ENCODE measurements around the gene HSPE1. TPM values are rescaled to one million over a fixed set of nuclear protein-coding genes. Genes with fewer than 3 reads are reported as not detected.
A peak's percentile ranks its signal among the peaks of the same experiment; 100 is the strongest.

HSPE1 gene
- polyA plus RNA-seq, 1 experiment, result 22.0 TPM

- CTCF ChIA-PET, result no interaction called here
Measured at GRCh38 chr2:197515315-197515738, 15.1 kb downstream of the HSPE1 start.

GRCh38 chr2:197515739-197516392 lies 15.7 kb downstream of the HSPE1 start, which contains the start of gene MOB4:
TSS of gene MOB4 (plus strand) at chr2:197516066. CDS start at chr2:197516087, 21 bp downstream.
- Histone ChIP-seq H3K4me3 (ENCODE audit: low read depth, low read length) (peak within 1 kb of the TSS; percentile 98), H3K27me3 (ENCODE audit: control insufficient read depth, insufficient read depth, low read length) (no peaks in the 10 kb centered on the region), H3K36me3 (ENCODE audit: control insufficient read depth, insufficient read depth, low read length) (no peaks in the 10 kb centered on the region)
- ChIA-PET CTCF (no interaction called here), POLR2A (interaction anchor here (1.1 kb wide), 1 partner anchor 16 kb away, joined by 4 read pairs; the partner anchor contains the start of genes HSPD1 and HSPE1)
- DNase-seq (ENCODE audit: low read depth), result peak; percentile 68
- no peak for TF ChIP-seq CTCF (IDR thresholded peaks at IDR 0.05; ENCODE audit: insufficient read depth, low read depth, low read length)

More at GRCh38 chr2:197515315-197515738, 15.1 kb downstream of the HSPE1 start:
- Histone ChIP-seq H3K27me3 (ENCODE audit: control insufficient read depth, insufficient read depth, low read length) (no peaks in the 10 kb centered on the region), H3K36me3 (ENCODE audit: control insufficient read depth, insufficient read depth, low read length) (no peaks in the 10 kb centered on the region), H3K4me3 (ENCODE audit: low read depth, low read length) (peak overlapping the region; percentile 98)
- POLR2A ChIA-PET, result no interaction called here
- no peak for TF ChIP-seq CTCF (IDR thresholded peaks at IDR 0.05; ENCODE audit: insufficient read depth, low read depth, low read length)
- DNase-seq (ENCODE audit: low read depth), result no peak

GRCh38 chr2:197516393-197516761 lies 16.2 kb downstream of the HSPE1 start:
- Histone ChIP-seq H3K36me3 (ENCODE audit: control insufficient read depth, insufficient read depth, low read length) (no peaks in the 10 kb centered on the region), H3K27me3 (ENCODE audit: control insufficient read depth, insufficient read depth, low read length) (no peaks in the 10 kb centered on the region), H3K4me3 (ENCODE audit: low read depth, low read length) (peak overlapping the region; percentile 98)
- CTCF ChIA-PET, result no interaction called here
- no peak for TF ChIP-seq CTCF (IDR thresholded peaks at IDR 0.05; ENCODE audit: insufficient read depth, low read depth, low read length)
- POLR2A ChIA-PET, result interaction anchor here (1.1 kb wide), 1 partner anchor 17 kb away, joined by 4 read pairs; the partner anchor contains the start of genes HSPD1 and HSPE1
- DNase-seq (ENCODE audit: low read depth), result no peak

GRCh38 chr2:197517150-197517549 lies 17.0 kb downstream of the HSPE1 start:
- H3K4me3 ChIP-seq (ENCODE audit: low read depth, low read length), result peak overlapping the region; percentile 98
- POLR2A ChIA-PET, result interaction anchor here (1.1 kb wide), 1 partner anchor 17 kb away, joined by 4 read pairs; the partner anchor contains the start of genes HSPD1 and HSPE1
- H3K27me3 ChIP-seq (ENCODE audit: control insufficient read depth, insufficient read depth, low read length), result no peaks in the 10 kb centered on the region
- DNase-seq (ENCODE audit: low read depth), result no peak
- CTCF ChIA-PET, result no interaction called here
- TF ChIP-seq CTCF (IDR thresholded peaks at IDR 0.05; ENCODE audit: insufficient read depth, low read depth, low read length), result no peak
- H3K36me3 ChIP-seq (ENCODE audit: control insufficient read depth, insufficient read depth, low read length), result no peaks in the 10 kb centered on the region

- Histone ChIP-seq H3K27me3 (ENCODE audit: control insufficient read depth, insufficient read depth, low read length) (no peaks in the 10 kb centered on the region), H3K4me3 (ENCODE audit: low read depth, low read length) (no peak overlapping the region), H3K36me3 (ENCODE audit: control insufficient read depth, insufficient read depth, low read length) (peaks cover 4% of the 10 kb centered on the region)
- no peak for DNase-seq (ENCODE audit: low read depth)
- CTCF ChIA-PET, result no interaction called here
- POLR2A ChIA-PET, result no interaction called here
- TF ChIP-seq CTCF (IDR thresholded peaks at IDR 0.05; ENCODE audit: insufficient read depth, low read depth, low read length), result no peak
Measured at GRCh38 chr2:197538412-197538811, 38.2 kb downstream of the HSPE1 start.

All from BJ (cell line).